PC-3 (cell line): ENCODE results near the gene SHROOM3. TPM values are rescaled to one million over a fixed set of nuclear protein-coding genes. Genes with fewer than 3 reads are reported as not detected.

Source experiments
- ATAC-seq: fragments of 200-7000 bp; cut with Tn5 transposase; 2 replicates; pipeline ENCODE4 v1.9.1; 2020; ENCODE audit warnings: mild to moderate bottlenecking, moderate library complexity
- BruUV-seq: library from RNA; stranded (reverse); fragments of 400-500 nt; replicated peaks from 2 replicates; lab custom pipeline; 2021; lab: Mats Ljungman, UMichigan
- CTCF ChIA-PET: fragments of 300-600 bp; sonication (Branson Sonifier 250); formaldehyde crosslinking; loops from one replicate; lab custom pipeline; 2022; ENCODE audit warnings: antibody characterized with exemption; lab: Charles Lee
- POLR2A ChIA-PET: fragments of 300-600 bp; sonication (Branson Sonifier 250); formaldehyde crosslinking; loops from one replicate; lab custom pipeline; 2022; ENCODE audit warnings: antibody characterized with exemption; ENCODE audit not compliant: unreplicated experiment; lab: Charles Lee
- DNase-seq: peaks from one replicate; pipeline ENCODE4 v3.0.0-alpha.2; 2015
- H2AFZ ChIP-seq: fragments of 300-600 bp; sonication (generic); 2 replicates; pipeline ENCODE4 v1.6.0; 2016; ENCODE audit warnings: antibody characterized with exemption, low read length
- H3F3A ChIP-seq: fragments of 300-600 bp; sonication (generic); one replicate; pipeline ENCODE4 v1.6.0; 2017; ENCODE audit warnings: antibody characterized with exemption, low read length, control low read depth, mild to moderate bottlenecking; ENCODE audit not compliant: unreplicated experiment
- H3K27ac ChIP-seq: fragments of 300-600 bp; sonication (generic); 2 replicates; pipeline ENCODE4 v1.5.1; 2016; ENCODE audit warnings: mild to moderate bottlenecking, low read length
- H3K27me3 ChIP-seq: fragments of 300-600 bp; sonication (generic); 2 replicates; pipeline ENCODE4 v1.6.1; 2016; ENCODE audit warnings: low read length, mixed read lengths
- H3K36me3 ChIP-seq: fragments of 300-600 bp; sonication (generic); 2 replicates; pipeline ENCODE4 v1.6.1; 2016; ENCODE audit warnings: low read depth, mixed run types, low read length, mixed read lengths
- H3K4me1 ChIP-seq: fragments of 300-600 bp; sonication (generic); 2 replicates; pipeline ENCODE4 v1.5.1; 2016; ENCODE audit warnings: low read length; ENCODE audit not compliant: insufficient read depth
- H3K4me2 ChIP-seq: fragments of 300-600 bp; sonication (generic); 2 replicates; pipeline ENCODE4 v1.6.0; 2016; ENCODE audit warnings: low read length
- H3K4me3 ChIP-seq: fragments of 300-600 bp; sonication (generic); 2 replicates; pipeline ENCODE4 v1.5.1; 2016; ENCODE audit warnings: mild to moderate bottlenecking, low read length, mixed read lengths
- H3K79me2 ChIP-seq: fragments of 300-600 bp; sonication (generic); 2 replicates; pipeline ENCODE4 v1.6.1; 2017; ENCODE audit warnings: low read length, mixed read lengths
- H3K9ac ChIP-seq: fragments of 300-600 bp; sonication (generic); 2 replicates; pipeline ENCODE4 v1.6.0; 2016; ENCODE audit warnings: mild to moderate bottlenecking, low read length
- H3K9me2 ChIP-seq: fragments of 300-600 bp; sonication (generic); replicated peaks from 2 replicates; pipeline ENCODE4 v1.6.1; 2016; ENCODE audit warnings: mixed run types, low read length, mixed read lengths
- H3K9me3 ChIP-seq: fragments of 300-600 bp; sonication (generic); 2 replicates; pipeline ENCODE4 v1.6.1; 2016; ENCODE audit warnings: low read length, mixed read lengths
- H4K20me1 ChIP-seq: fragments of 300-600 bp; sonication (generic); 2 replicates; pipeline ENCODE4 v1.6.1; 2016; ENCODE audit warnings: low read length, mixed read lengths
- EZH2 ChIP-seq: fragments of 300-600 bp; sonication (generic); IDR thresholded peaks from one replicate; pipeline ENCODE4 v1.6.1; 2017; ENCODE audit warnings: antibody characterized with exemption, mild to moderate bottlenecking, low read length; ENCODE audit not compliant: unreplicated experiment
- EZH2phosphoT487 ChIP-seq: fragments of 300-600 bp; sonication (generic); IDR thresholded peaks from 2 replicates; pipeline ENCODE4 v1.6.1; 2018; ENCODE audit warnings: mild to moderate bottlenecking, antibody characterized with exemption, low read length, borderline replicate concordance
- intact Hi-C: fragments of 100-400 bp; cut with micrococcal nuclease; formaldehyde crosslinking; loops from 2 replicates; pipeline ENCODE4 v1.9.0; 2023
- total RNA-seq: library from RNA; depleted of rRNA; stranded (reverse); fragments of >200 nt; gene quantifications from 2 replicates; pipeline ENCODE4 v1.2.3, GENCODE V29; 2014
- TF ChIP-seq, protein P1 (sequence below): fragments of 300-600 bp; sonication (generic); conservative IDR thresholded peaks from 2 replicates; pipeline ENCODE4 v1.5.1; 2017; ENCODE audit warnings: antibody characterized with exemption, low read depth, mild to moderate bottlenecking, low read length

Gene SHROOM3
- total RNA-seq, 1 experiment from 2014 or later, result 27.8 TPM

DNA sequence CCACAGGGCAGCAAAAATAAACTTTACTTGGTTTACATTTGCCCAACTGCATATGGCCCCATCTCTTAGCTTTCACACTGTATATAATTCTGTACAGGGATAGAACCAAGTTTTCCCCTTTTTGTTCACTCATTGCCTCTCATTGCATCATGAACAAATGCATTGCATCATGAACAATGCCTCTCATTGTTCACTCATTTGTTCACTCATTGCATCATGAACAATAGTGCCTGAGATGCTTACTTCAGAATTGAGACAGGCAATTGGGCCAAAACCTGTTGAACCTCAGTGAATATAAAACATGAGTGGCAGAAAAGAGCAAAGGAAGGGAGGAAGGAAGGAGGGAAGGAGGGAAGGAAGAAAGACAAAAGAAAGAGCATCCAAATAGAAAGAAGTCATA is 364.7 kb downstream of the SHROOM3 start:
- Histone ChIP-seq H3K9me2 (no peaks in the 10 kb centered on the region), H3K4me2 (no peak overlapping the region), H3F3A (no peaks in the 10 kb centered on the region), H3K4me1 (peaks cover 18% of the 10 kb centered on the region), H3K4me3 (no peak overlapping the region), H3K79me2 (no peaks in the 10 kb centered on the region), H3K36me3 (no peaks in the 10 kb centered on the region), H2AFZ (no peak overlapping the region), H3K27me3 (no peaks in the 10 kb centered on the region), H3K9me3 (no peaks in the 10 kb centered on the region), H4K20me1 (no peaks in the 10 kb centered on the region), H3K9ac (no peak overlapping the region), H3K27ac (no peak overlapping the region)
- BruUV-seq, result no TSS peak
- intact Hi-C loops, result no loop called here
- POLR2A ChIA-PET, result no interaction called here
- ATAC-seq (no peak), DNase-seq (no peak)
- CTCF ChIA-PET, result no interaction called here
- TF ChIP-seq EZH2 (no peak), EZH2phosphoT487 (no peak)
- TF ChIP-seq, protein P1, sequence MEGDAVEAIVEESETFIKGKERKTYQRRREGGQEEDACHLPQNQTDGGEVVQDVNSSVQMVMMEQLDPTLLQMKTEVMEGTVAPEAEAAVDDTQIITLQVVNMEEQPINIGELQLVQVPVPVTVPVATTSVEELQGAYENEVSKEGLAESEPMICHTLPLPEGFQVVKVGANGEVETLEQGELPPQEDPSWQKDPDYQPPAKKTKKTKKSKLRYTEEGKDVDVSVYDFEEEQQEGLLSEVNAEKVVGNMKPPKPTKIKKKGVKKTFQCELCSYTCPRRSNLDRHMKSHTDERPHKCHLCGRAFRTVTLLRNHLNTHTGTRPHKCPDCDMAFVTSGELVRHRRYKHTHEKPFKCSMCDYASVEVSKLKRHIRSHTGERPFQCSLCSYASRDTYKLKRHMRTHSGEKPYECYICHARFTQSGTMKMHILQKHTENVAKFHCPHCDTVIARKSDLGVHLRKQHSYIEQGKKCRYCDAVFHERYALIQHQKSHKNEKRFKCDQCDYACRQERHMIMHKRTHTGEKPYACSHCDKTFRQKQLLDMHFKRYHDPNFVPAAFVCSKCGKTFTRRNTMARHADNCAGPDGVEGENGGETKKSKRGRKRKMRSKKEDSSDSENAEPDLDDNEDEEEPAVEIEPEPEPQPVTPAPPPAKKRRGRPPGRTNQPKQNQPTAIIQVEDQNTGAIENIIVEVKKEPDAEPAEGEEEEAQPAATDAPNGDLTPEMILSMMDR, result no peak

DNA sequence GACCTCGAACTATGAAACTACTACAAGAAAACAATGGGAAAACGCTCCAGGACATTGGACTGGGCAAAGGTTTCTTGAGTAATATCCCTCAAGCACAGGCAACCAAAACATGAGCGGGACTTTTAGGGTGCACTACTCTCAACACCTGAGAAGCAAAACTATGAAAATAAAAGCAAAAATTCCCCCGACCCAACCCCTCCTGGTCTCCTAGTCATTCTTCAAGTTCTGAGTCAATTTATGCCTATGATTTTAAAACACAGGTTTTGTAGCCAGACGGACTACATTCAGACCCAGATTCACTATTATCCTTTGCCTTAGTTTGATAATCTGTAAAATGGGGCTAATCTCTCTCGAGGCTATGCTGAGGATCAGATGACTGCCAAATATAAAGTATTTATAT is 365.9 kb downstream of the SHROOM3 start:
- CTCF ChIA-PET, result no interaction called here
- no TSS peak for BruUV-seq
- DNase-seq (no peak), ATAC-seq (no peak)
- Histone ChIP-seq H3K4me2 (no peak overlapping the region), H3F3A (no peaks in the 10 kb centered on the region), H3K27me3 (no peaks in the 10 kb centered on the region), H3K9me3 (no peaks in the 10 kb centered on the region), H2AFZ (no peak overlapping the region), H4K20me1 (no peaks in the 10 kb centered on the region), H3K27ac (no peak overlapping the region), H3K4me1 (peaks cover 18% of the 10 kb centered on the region), H3K9me2 (no peaks in the 10 kb centered on the region), H3K79me2 (no peaks in the 10 kb centered on the region), H3K9ac (no peak overlapping the region), H3K4me3 (no peak overlapping the region), H3K36me3 (no peaks in the 10 kb centered on the region)
- TF ChIP-seq, protein P1, result no peak
- no peak for TF ChIP-seq EZH2
- TF ChIP-seq EZH2phosphoT487, result no peak
- POLR2A ChIA-PET, result no interaction called here
- intact Hi-C loops, result no loop called here

DNA sequence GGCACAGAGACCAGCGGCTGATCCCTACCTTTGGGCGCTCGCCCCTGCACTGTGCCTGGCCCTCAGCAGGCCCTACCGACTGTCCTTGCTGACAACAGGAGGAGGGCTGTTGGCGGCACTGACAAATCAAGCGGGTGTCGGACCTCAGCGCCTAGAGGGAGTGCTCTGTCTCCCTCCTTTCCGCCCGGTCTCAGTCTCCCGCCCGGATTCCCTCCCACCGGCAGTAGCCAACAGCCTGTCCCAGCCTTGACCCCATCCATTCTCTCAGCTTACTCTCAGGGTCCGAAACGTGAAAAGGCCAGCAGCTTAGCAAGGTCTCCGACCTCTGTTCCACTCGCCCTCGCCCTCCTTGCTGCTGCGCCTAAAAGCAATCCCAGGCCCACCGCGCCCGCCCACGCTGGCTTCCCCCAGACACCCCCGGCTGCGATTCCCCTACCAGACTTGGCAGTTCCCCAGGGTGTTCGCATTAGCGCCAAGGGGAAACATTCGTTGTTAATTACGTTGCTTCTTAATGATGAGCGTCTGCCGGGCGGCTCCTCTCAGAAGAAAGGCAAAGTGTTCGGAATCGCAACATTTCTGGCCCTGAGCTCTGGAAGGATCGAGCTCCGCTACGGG is 366.7 kb downstream of the SHROOM3 start:
- Histone ChIP-seq H3K4me3 (no peak overlapping the region), H3K9me3 (no peaks in the 10 kb centered on the region), H3K27me3 (no peaks in the 10 kb centered on the region), H3K9me2 (no peaks in the 10 kb centered on the region), H4K20me1 (no peaks in the 10 kb centered on the region), H3K4me1 (peaks cover 18% of the 10 kb centered on the region), H3K4me2 (no peak overlapping the region), H3K79me2 (no peaks in the 10 kb centered on the region), H3K9ac (no peak overlapping the region), H3K36me3 (no peaks in the 10 kb centered on the region), H3K27ac (no peak overlapping the region), H2AFZ (no peak overlapping the region), H3F3A (no peaks in the 10 kb centered on the region)
- POLR2A ChIA-PET, result interaction anchor here (0.5 kb wide), 1 partner anchor 148 kb away, joined by 3 read pairs; the partner anchor contains the start of gene SEPTIN11
- BruUV-seq, result no TSS peak
- intact Hi-C loops, result no loop called here
- CTCF ChIA-PET, result no interaction called here
- no peak for ATAC-seq
- TF ChIP-seq, protein P1, result no peak
- no peak for TF ChIP-seq EZH2phosphoT487
- no peak for TF ChIP-seq EZH2
- DNase-seq, result no peak
